IMR-90 (cell line): ENCODE measurements around the gene TJP3. TPM values are rescaled to one million over a fixed set of nuclear protein-coding genes. Genes with fewer than 3 reads are reported as not detected.

Experiments used
- ATAC-seq: fragments of 200-7000 bp; cut with Tn5 transposase; 2 replicates; pipeline ENCODE4 v1.9.1; 2020; ENCODE audit warnings: low read depth, mild to moderate bottlenecking, moderate library complexity
- BruUV-seq: library from RNA; stranded (reverse); fragments of 400-500 nt; replicated peaks from 2 replicates; lab custom pipeline; 2021; lab: Mats Ljungman, UMichigan
- CTCF ChIA-PET: fragments of 300-600 bp; formaldehyde crosslinking; extraction: SDS; loops from one replicate; lab custom pipeline; 2021; ENCODE audit warnings: antibody characterized with exemption; lab: Yijun Ruan, JAX
- POLR2A ChIA-PET: fragments of 300-600 bp; sonication (Branson Sonifier 250); formaldehyde crosslinking; loops from one replicate; lab custom pipeline; 2022; ENCODE audit warnings: antibody characterized with exemption; ENCODE audit not compliant: unreplicated experiment; lab: Charles Lee
- DNase-seq: peaks from one replicate; pipeline ENCODE4 v3.0.0; 2013
- H2AFZ ChIP-seq: replicated peaks from 2 replicates; pipeline ENCODE3; 2013; ENCODE audit warnings: low read length, mild to moderate bottlenecking; ENCODE audit not compliant: poor library complexity
- H2AK5ac ChIP-seq: 2 replicates; pipeline ENCODE4 v1.6.1; 2013; ENCODE audit warnings: low read depth, low read length, inconsistent platforms
- H2AK9ac ChIP-seq: replicated peaks from 2 replicates; pipeline ENCODE3; 2013; ENCODE audit warnings: mild to moderate bottlenecking, low read depth, low read length, moderate library complexity; ENCODE audit not compliant: poor library complexity
- H2BK120ac ChIP-seq: 2 replicates; pipeline ENCODE4 v1.6.1; 2013; ENCODE audit warnings: low read depth, low read length, inconsistent platforms
- H2BK15ac ChIP-seq: 3 replicates; pipeline ENCODE4 v1.6.1; 2013; ENCODE audit warnings: low read depth, low read length, inconsistent platforms
- H2BK20ac ChIP-seq: 2 replicates; pipeline ENCODE4 v1.6.1; 2013; ENCODE audit warnings: low read depth, mild to moderate bottlenecking, inconsistent platforms, low read length, moderate library complexity
- H2BK5ac ChIP-seq: 2 replicates; pipeline ENCODE4 v1.6.1; 2013; ENCODE audit warnings: mild to moderate bottlenecking, low read depth, low read length, inconsistent platforms; ENCODE audit not compliant: poor library complexity, severe bottlenecking
- H3K14ac ChIP-seq: replicated peaks from 2 replicates; pipeline ENCODE4 v1.6.1; 2013; ENCODE audit warnings: low read depth, low read length, inconsistent platforms
- H3K18ac ChIP-seq: 2 replicates; pipeline ENCODE4 v1.6.1; 2013; ENCODE audit warnings: low read depth, low read length, control low read depth
- H3K23ac ChIP-seq: 2 replicates; pipeline ENCODE4 v1.6.1; 2013; ENCODE audit warnings: low read depth, low read length, inconsistent platforms
- H3K27ac ChIP-seq: 2 replicates; pipeline ENCODE4 v1.5.1; 2013; ENCODE audit warnings: mild to moderate bottlenecking, control low read depth, low read length; ENCODE audit not compliant: insufficient read depth
- H3K27me3 ChIP-seq: 2 replicates; pipeline ENCODE4 v1.6.1; 2013; ENCODE audit warnings: low read length; ENCODE audit not compliant: control insufficient read depth, insufficient read depth
- H3K36me3 ChIP-seq: 2 replicates; pipeline ENCODE4 v1.6.1; 2013; ENCODE audit warnings: low read length, mixed read lengths; ENCODE audit not compliant: control insufficient read depth, insufficient read depth
- H3K4ac ChIP-seq: 2 replicates; pipeline ENCODE4 v1.6.1; 2013; ENCODE audit warnings: low read depth, low read length, inconsistent platforms
- H3K4me1 ChIP-seq: 2 replicates; pipeline ENCODE4 v1.6.1; 2013; ENCODE audit warnings: low read length, mixed read lengths; ENCODE audit not compliant: control insufficient read depth, insufficient read depth
- H3K4me2 ChIP-seq: 2 replicates; pipeline ENCODE4 v1.6.1; 2013; ENCODE audit warnings: low read depth, mild to moderate bottlenecking, control low read depth, low read length, moderate library complexity
- H3K4me3 ChIP-seq: 2 replicates; pipeline ENCODE4 v1.5.1; 2013; ENCODE audit warnings: low read depth, mild to moderate bottlenecking, control low read depth, low read length, moderate library complexity; ENCODE audit not compliant: insufficient read depth
- H3K56ac ChIP-seq: 2 replicates; pipeline ENCODE4 v1.6.1; 2013; ENCODE audit warnings: low read length, inconsistent platforms; ENCODE audit not compliant: insufficient read depth; ENCODE audit errors: extremely low read depth
- H3K79me1 ChIP-seq, 2 experiments: 2 replicates each; pipeline ENCODE4 v1.6.1; 2013; ENCODE audit warnings: low read length in 2 of 2, inconsistent platforms in 1 of 2, low read depth in 1 of 2
- H3K9ac ChIP-seq: 2 replicates; pipeline ENCODE4 v1.6.1; 2013; ENCODE audit warnings: low read depth, low read length, control low read depth
- H3K9me1 ChIP-seq: 2 replicates; pipeline ENCODE4 v1.6.1; 2013; ENCODE audit warnings: low read length, inconsistent platforms; ENCODE audit not compliant: insufficient read depth
- H3K9me3 ChIP-seq: 2 replicates; pipeline ENCODE4 v1.6.1; 2013; ENCODE audit warnings: low read length; ENCODE audit not compliant: control insufficient read depth, insufficient read depth
- H4K20me1 ChIP-seq: 2 replicates; pipeline ENCODE4 v1.6.1; 2013; ENCODE audit warnings: low read length, inconsistent platforms; ENCODE audit not compliant: insufficient read depth
- H4K5ac ChIP-seq: 2 replicates; pipeline ENCODE4 v1.6.1; 2013; ENCODE audit warnings: mild to moderate bottlenecking, low read depth, low read length, control low read depth
- H4K8ac ChIP-seq, 2 experiments: 2 replicates each; pipeline ENCODE4 v1.6.1; 2013; ENCODE audit warnings: low read depth in 2 of 2, low read length in 2 of 2, control low read depth in 1 of 2, inconsistent platforms in 1 of 2
- H4K91ac ChIP-seq: 2 replicates; pipeline ENCODE4 v1.6.1; 2013; ENCODE audit warnings: low read depth, low read length, inconsistent platforms; ENCODE audit not compliant: insufficient read depth
- BHLHE40 ChIP-seq: fragments of 150-350 bp; IDR thresholded peaks from 2 replicates; pipeline ENCODE4 v1.6.1; 2016; ENCODE audit warnings: mild to moderate bottlenecking, low read depth, low read length
- CHD1 ChIP-seq: IDR thresholded peaks from 2 replicates; pipeline ENCODE4 v1.6.1; 2012; ENCODE audit warnings: low read depth, low read length, improper control_type of control experiment
- FOS ChIP-seq: fragments of 150-350 bp; IDR thresholded peaks from 2 replicates; pipeline ENCODE4 v1.6.1; 2016; ENCODE audit warnings: low read depth, low read length
- MAZ ChIP-seq: IDR thresholded peaks from 2 replicates; pipeline ENCODE4 v1.6.1; 2012; ENCODE audit warnings: low read depth, mild to moderate bottlenecking, low read length, improper control_type of control experiment, moderate library complexity, borderline replicate concordance
- NFE2L2 ChIP-seq: fragments of 150-350 bp; IDR thresholded peaks from 2 replicates; pipeline ENCODE4 v1.6.1; 2016; ENCODE audit warnings: low read depth, mild to moderate bottlenecking, low read length
- POLR2A ChIP-seq: IDR thresholded peaks from 2 replicates; pipeline ENCODE4 v1.6.1; 2012; ENCODE audit warnings: mild to moderate bottlenecking, low read depth, low read length
- RAD21 ChIP-seq: IDR thresholded peaks from 2 replicates; pipeline ENCODE4 v1.6.1; 2012; ENCODE audit warnings: low read length, improper control_type of control experiment
- RCOR1 ChIP-seq: IDR thresholded peaks from 2 replicates; pipeline ENCODE4 v1.6.1; 2012; ENCODE audit warnings: mild to moderate bottlenecking, low read length, improper control_type of control experiment; ENCODE audit not compliant: insufficient replicate concordance
- RFX5 ChIP-seq: IDR thresholded peaks from 2 replicates; pipeline ENCODE4 v1.8.0; 2012; ENCODE audit warnings: low read depth, mild to moderate bottlenecking, low read length, moderate library complexity
- USF2 ChIP-seq: fragments of 150-350 bp; IDR thresholded peaks from 2 replicates; pipeline ENCODE4 v1.6.1; 2017; ENCODE audit warnings: mild to moderate bottlenecking, antibody characterized with exemption, low read length, low read depth
- whole genome bisulfite sequencing, 2 experiments: methylation state at CpG; one replicate each; pipeline versions ENCODE4 v1.1.5 to v1.1.7; 2013; ENCODE audit warnings: missing lambda C conversion rate in 2 of 2; ENCODE audit not compliant: insufficient read length in 1 of 2; ENCODE audit errors: extremely low coverage in 2 of 2; 5-methylcytosine and 5-hydroxymethylcytosine counted together
- dilution Hi-C: fragments of 300-500 bp; cut with HindIII; formaldehyde crosslinking; loops from one replicate; pipeline ENCODE4 v1.14.3; 2018; ENCODE audit warnings: low sequenced_read_pairs; ENCODE audit not compliant: unreplicated experiment
- in situ Hi-C: fragments of 300-500 bp; cut with MboI; formaldehyde crosslinking; loops from 3 replicates; pipeline ENCODE4 v1.14.3; 2019; ENCODE audit warnings: low sequenced_read_pairs, inconsistent platforms, mixed read lengths
- intact Hi-C: fragments of 100-400 bp; cut with micrococcal nuclease; formaldehyde crosslinking; loops from 2 replicates; pipeline ENCODE4 v1.10.0; 2022
- polyA plus RNA-seq, 3 experiments: library from polyadenylated mRNA; depleted of rRNA; stranded (reverse); fragments of >200 nt; gene quantifications; 2 replicates each; pipeline ENCODE4 v1.2.3, GENCODE V29; 2012; ENCODE audit warnings: low replicate concordance in 1 of 3
- total RNA-seq: library from RNA; depleted of rRNA; stranded (reverse); fragments of >200 nt; gene quantifications from 2 replicates; pipeline ENCODE4 v1.2.3, GENCODE V29; 2012

TJP3 gene
- total and polyA plus RNA-seq, 2 of the 4 experiments (the other 2 are of a cell fraction) = not detected

GRCh38 chr19:3723883-3724282 lies 15.7 kb downstream of the TJP3 start:
- H2BK15ac ChIP-seq = no peak overlapping the region
- no peak overlapping the region for H3K56ac ChIP-seq
- no peaks in the 10 kb centered on the region for H3K9me1 ChIP-seq
- H3K9ac ChIP-seq = no peak overlapping the region
- H3K27ac ChIP-seq = no peak overlapping the region
- WGBS, 2 experiments = no CpG with 5 or more reads among the region's 8 CpGs
- no peak overlapping the region for H3K4me3 ChIP-seq
- H2BK5ac ChIP-seq = no peak overlapping the region
- H4K5ac ChIP-seq = no peak overlapping the region
- no peak overlapping the region for H4K91ac ChIP-seq
- no peak overlapping the region for H2AFZ ChIP-seq
- H2BK20ac ChIP-seq = no peak overlapping the region
- no peak overlapping the region for H3K4ac ChIP-seq
- no peak overlapping the region for H3K18ac ChIP-seq
- H4K8ac ChIP-seq = no peak overlapping the region
- no peak overlapping the region for H3K14ac ChIP-seq
- intact Hi-C loops = no loop called here
- CTCF ChIA-PET = no interaction called here
- TF ChIP-seq NFE2L2 (no peak), FOS (no peak), RFX5 (no peak), RAD21 (no peak), BHLHE40 (no peak), RCOR1 (no peak), MAZ (no peak), CHD1 (no peak), POLR2A (no peak), USF2 (no peak)
- no peaks in the 10 kb centered on the region for H4K20me1 ChIP-seq
- POLR2A ChIA-PET = no interaction called here
- peaks cover 38% of the 10 kb centered on the region for H3K27me3 ChIP-seq
- DNase-seq (no peak), ATAC-seq (no peak)
- no peaks in the 10 kb centered on the region for H3K36me3 ChIP-seq
- no peak overlapping the region for H3K4me2 ChIP-seq
- no peaks in the 10 kb centered on the region for H3K79me1 ChIP-seq
- dilution Hi-C loops = no loop called here
- H3K9me3 ChIP-seq = no peaks in the 10 kb centered on the region
- BruUV-seq = no TSS peak
- in situ Hi-C loops = no loop called here
- no peak overlapping the region for H2AK9ac ChIP-seq
- H3K4me1 ChIP-seq = no peaks in the 10 kb centered on the region
- no peak overlapping the region for H3K23ac ChIP-seq
- no peak overlapping the region for H2AK5ac ChIP-seq
- H2BK120ac ChIP-seq = no peak overlapping the region
